ENCODE measurements around the gene SLC6A12.

- TF ChIP-seq POLR2AphosphoS5 (IDR thresholded peaks at IDR 0.05; ENCODE audit: low read depth, low read length) (no peak), POLR2A (IDR thresholded peaks at IDR 0.05; ENCODE audit: low read depth, low read length) (no peak), TAF1 (IDR thresholded peaks at IDR 0.05; ENCODE audit: borderline replicate concordance, low read depth, low read length) (no peak)
Observed at GRCh38 chr12:254039-254438, 40.1 kb upstream of the SLC6A12 start.

All from GM12892 (cell line).